Measurements from ENCODE around the gene SGIP1. TPM values are rescaled to one million over a fixed set of nuclear protein-coding genes. Genes with fewer than 3 reads are reported as not detected.
A peak's percentile ranks its signal among the peaks of the same experiment; 100 is the strongest.

Gene SGIP1
- total and polyA plus RNA-seq, 2 of the 4 experiments (the other 2 are of a cell fraction), result 27.1 to 42.7 TPM

DNA sequence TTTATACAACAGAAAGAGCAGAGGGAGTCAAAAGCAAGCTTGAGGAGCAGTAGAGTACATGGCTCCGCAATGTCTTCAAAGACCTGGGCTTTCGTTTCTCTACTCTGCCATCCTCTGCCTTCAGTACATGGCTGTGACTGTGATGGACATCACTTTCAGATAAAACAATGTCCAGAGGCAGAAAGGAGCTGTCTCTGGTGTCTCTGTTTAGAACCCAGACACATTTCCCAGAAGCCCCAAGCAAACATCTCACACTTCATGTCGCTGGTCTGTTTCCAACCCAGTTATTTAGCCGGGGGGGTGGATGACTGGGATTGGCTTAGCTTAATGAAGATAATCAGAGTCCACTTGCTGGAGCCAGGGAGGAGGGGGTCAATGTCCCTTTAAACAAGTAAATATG, 25.6 kb downstream of the SGIP1 start:
- H3K9me3 ChIP-seq (ENCODE audit: control insufficient read depth, insufficient read depth, low read length), result no peaks in the 10 kb centered on the region
- CTCF ChIA-PET, result interaction anchor here (1.0 kb wide), 1 partner anchor 24 kb away, joined by 4 read pairs; no protein-coding TSS in a partner anchor

More for the DNA sequence above, 25.6 kb downstream of the SGIP1 start:
- no peak overlapping the region for H3K9ac ChIP-seq (ENCODE audit: low read depth, low read length)
- peak overlapping the region; percentile 47; the same call in 1 of the 2 replicates for H3K4ac ChIP-seq (ENCODE audit: low read depth, low read length)
- no peak overlapping the region for H3K18ac ChIP-seq (ENCODE audit: low read depth, low read length)
- 0 out of 2 replicates have a peak overlapping the region, but pooled peaks have one; percentile 2 for H4K5ac ChIP-seq (ENCODE audit: low read depth, low read length)
- no peak for DNase-seq
- dilution Hi-C loops (cut with HindIII; ENCODE audit: low sequenced_read_pairs, unreplicated experiment) (no loop called here), intact Hi-C loops (cut with micrococcal nuclease) (no loop called here), in situ Hi-C loops (cut with MboI; ENCODE audit: low sequenced_read_pairs) (no loop called here)
- H3K4me2 ChIP-seq (ENCODE audit: low read depth, low read length), result no peak overlapping the region; the same call in 1 of the 2 replicates
- no peak overlapping the region; the same call in 1 of the 2 replicates for H2BK120ac ChIP-seq (ENCODE audit: low read depth, low read length)
- 80% methylated on average over 1 of the region's 4 CpGs; no CpG with 5 or more reads in 1 of the 2 experiments for WGBS, 2 experiments (ENCODE audit: extremely low coverage in 2 of 2, insufficient read length in 1 of 2)
- peaks cover 11% of the 10 kb centered on the region for H4K20me1 ChIP-seq (ENCODE audit: insufficient read depth, low read length)
- H3K27ac ChIP-seq (ENCODE audit: insufficient read depth, low read length), result peak overlapping the region; percentile 8; the same call in 1 of the 2 replicates
- 0 out of 2 replicates have a peak overlapping the region, but pooled peaks have one; percentile 25 for H3K23ac ChIP-seq (ENCODE audit: low read depth, low read length)
- no peak overlapping the region for H3K4me3 ChIP-seq (ENCODE audit: insufficient read depth, low read depth, low read length)
- no peak overlapping the region for H2AFZ ChIP-seq (replicated peaks; ENCODE audit: low read length, poor library complexity)
- no peak overlapping the region for H4K8ac ChIP-seq (ENCODE audit: low read depth in 2 of 2, low read length in 2 of 2)
- POLR2A ChIA-PET (ENCODE audit: unreplicated experiment), result no interaction called here
- H2BK5ac ChIP-seq (ENCODE audit: low read depth, low read length, poor library complexity, severe bottlenecking), result peak overlapping the region; percentile 4
- no peak overlapping the region; the same call in 1 of the 2 replicates for H3K14ac ChIP-seq (replicated peaks; ENCODE audit: low read depth, low read length)
- no peak overlapping the region for H2AK9ac ChIP-seq (replicated peaks; ENCODE audit: low read depth, low read length, poor library complexity)
- no peak for ATAC-seq (ENCODE audit: low read depth)
- H3K56ac ChIP-seq (ENCODE audit: extremely low read depth, insufficient read depth, low read length), result no peak overlapping the region
- BruUV-seq (replicated peaks), result no TSS peak
- no peak overlapping the region for H2BK20ac ChIP-seq (ENCODE audit: low read depth, low read length)
- H4K91ac ChIP-seq (ENCODE audit: insufficient read depth, low read depth, low read length), result 0 out of 2 replicates have a peak overlapping the region, but pooled peaks have one; percentile 19
- H2BK15ac ChIP-seq (ENCODE audit: low read depth, low read length), result no peak overlapping the region
- H3K79me1 ChIP-seq (ENCODE audit: low read depth in 1 of 2, low read length in 2 of 2), result peaks cover 14 to 76% of the 10 kb centered on the region in 2 experiments
- H3K4me1 ChIP-seq (ENCODE audit: control insufficient read depth, insufficient read depth, low read length), result peaks cover 27% of the 10 kb centered on the region
- no peak for TF ChIP-seq CEBPB (IDR thresholded peaks at IDR 0.05; ENCODE audit: low read depth, low read length)
- no peak for TF ChIP-seq CHD1 (IDR thresholded peaks at IDR 0.05; ENCODE audit: low read depth, low read length)
- TF ChIP-seq, protein P1, sequence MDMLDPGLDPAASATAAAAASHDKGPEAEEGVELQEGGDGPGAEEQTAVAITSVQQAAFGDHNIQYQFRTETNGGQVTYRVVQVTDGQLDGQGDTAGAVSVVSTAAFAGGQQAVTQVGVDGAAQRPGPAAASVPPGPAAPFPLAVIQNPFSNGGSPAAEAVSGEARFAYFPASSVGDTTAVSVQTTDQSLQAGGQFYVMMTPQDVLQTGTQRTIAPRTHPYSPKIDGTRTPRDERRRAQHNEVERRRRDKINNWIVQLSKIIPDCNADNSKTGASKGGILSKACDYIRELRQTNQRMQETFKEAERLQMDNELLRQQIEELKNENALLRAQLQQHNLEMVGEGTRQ (IDR thresholded peaks at IDR 0.05; ENCODE audit: low read depth, low read length), result no peak
- no peak for TF ChIP-seq MAFK (IDR thresholded peaks at IDR 0.05; ENCODE audit: low read depth, low read length)
- no peak for TF ChIP-seq FOS (IDR thresholded peaks at IDR 0.05; ENCODE audit: low read depth, low read length)
- no peak for TF ChIP-seq RAD21 (IDR thresholded peaks at IDR 0.05; ENCODE audit: low read length)
- TF ChIP-seq, protein P2, sequence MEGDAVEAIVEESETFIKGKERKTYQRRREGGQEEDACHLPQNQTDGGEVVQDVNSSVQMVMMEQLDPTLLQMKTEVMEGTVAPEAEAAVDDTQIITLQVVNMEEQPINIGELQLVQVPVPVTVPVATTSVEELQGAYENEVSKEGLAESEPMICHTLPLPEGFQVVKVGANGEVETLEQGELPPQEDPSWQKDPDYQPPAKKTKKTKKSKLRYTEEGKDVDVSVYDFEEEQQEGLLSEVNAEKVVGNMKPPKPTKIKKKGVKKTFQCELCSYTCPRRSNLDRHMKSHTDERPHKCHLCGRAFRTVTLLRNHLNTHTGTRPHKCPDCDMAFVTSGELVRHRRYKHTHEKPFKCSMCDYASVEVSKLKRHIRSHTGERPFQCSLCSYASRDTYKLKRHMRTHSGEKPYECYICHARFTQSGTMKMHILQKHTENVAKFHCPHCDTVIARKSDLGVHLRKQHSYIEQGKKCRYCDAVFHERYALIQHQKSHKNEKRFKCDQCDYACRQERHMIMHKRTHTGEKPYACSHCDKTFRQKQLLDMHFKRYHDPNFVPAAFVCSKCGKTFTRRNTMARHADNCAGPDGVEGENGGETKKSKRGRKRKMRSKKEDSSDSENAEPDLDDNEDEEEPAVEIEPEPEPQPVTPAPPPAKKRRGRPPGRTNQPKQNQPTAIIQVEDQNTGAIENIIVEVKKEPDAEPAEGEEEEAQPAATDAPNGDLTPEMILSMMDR (conservative IDR thresholded peaks at IDR 0.05; ENCODE audit: low read depth, low read length), result no peak
- no peak for TF ChIP-seq ELK1 (IDR thresholded peaks at IDR 0.05; ENCODE audit: borderline replicate concordance, low read depth, low read length)
- TF ChIP-seq NFE2L2 (IDR thresholded peaks at IDR 0.05; ENCODE audit: low read depth, low read length), result no peak
- no peak for TF ChIP-seq MAZ (IDR thresholded peaks at IDR 0.05; ENCODE audit: borderline replicate concordance, low read depth, low read length)
- no peak for TF ChIP-seq RFX5 (IDR thresholded peaks at IDR 0.05; ENCODE audit: low read depth, low read length)
- TF ChIP-seq POLR2A (IDR thresholded peaks at IDR 0.05; ENCODE audit: low read depth, low read length), result no peak
- TF ChIP-seq MXI1 (IDR thresholded peaks at IDR 0.05; ENCODE audit: borderline replicate concordance, low read depth, low read length), result no peak
- TF ChIP-seq RCOR1 (IDR thresholded peaks at IDR 0.05; ENCODE audit: insufficient replicate concordance, low read length), result no peak
- TF ChIP-seq BHLHE40 (IDR thresholded peaks at IDR 0.05; ENCODE audit: low read depth, low read length), result no peak
- TF ChIP-seq SMC3 (IDR thresholded peaks at IDR 0.05; ENCODE audit: low read depth, low read length), result no peak
- H2AK5ac ChIP-seq (ENCODE audit: low read depth, low read length), result peak overlapping the region; percentile 24; the same call in 1 of the 2 replicates
- H3K9me1 ChIP-seq (ENCODE audit: insufficient read depth, low read length), result peaks cover 15% of the 10 kb centered on the region
- H3K36me3 ChIP-seq (ENCODE audit: control insufficient read depth, insufficient read depth, low read length), result peaks cover 23% of the 10 kb centered on the region
- no peaks in the 10 kb centered on the region for H3K27me3 ChIP-seq (ENCODE audit: control insufficient read depth, insufficient read depth, low read length)

Data from IMR-90 (cell line).